H1 (cell line): ENCODE data around the gene TNFRSF8. TPM values are rescaled to one million over a fixed set of nuclear protein-coding genes. Genes with fewer than 3 reads are reported as not detected.

ENCODE experiments used
- TCF12 ChIP-seq: IDR thresholded peaks from 2 replicates; pipeline ENCODE4 v1.6.1; 2011; ENCODE audit warnings: low read depth, mild to moderate bottlenecking, low read length
- polyA plus RNA-seq, 7 experiments: library from polyadenylated mRNA; depleted of rRNA in 3 of 7; stranded (reverse) in 5 of 7; unstranded in 2 of 7; fragments of >200 nt in 5 of 7; fragments of 200-250 nt in 2 of 7; gene quantifications; 1 replicate in 5 of 7; 2 replicates in 1 of 7; 4 replicates in 1 of 7; pipeline versions ENCODE4 v1.2.1 to v1.2.3, GENCODE V29; 2011 to 2013; ENCODE audit warnings: missing spikeins in 2 of 7, mixed read lengths in 2 of 7
- total RNA-seq: library from RNA; stranded (reverse); fragmentation: NEBNext Ultra II Directional; extraction: Animal tissue kit (Norgen Biotek cat#: 25700); gene quantifications from 2 replicates; pipeline ENCODE4 v1.2.1, GENCODE V29; 2021

The TNFRSF8 gene
- total and polyA plus RNA-seq, 2 of the 8 experiments (the other 6 are each of a cell fraction or from before 2014, with no cell fraction given), result 23.2 to 32.7 TPM

- TF ChIP-seq TCF12, result no peak
Observed at GRCh38 chr1:12060500-12060899, 2.6 kb upstream of the TNFRSF8 start (continued).
